SK-N-SH treated with all-trans-retinoic acid at 6 μM for 48 hours (cell line): ENCODE results near the gene TNFRSF11A.

Source experiments
- ATAC-seq: fragments of 200-7000 bp; cut with Tn5 transposase; 3 replicates; pipeline ENCODE4 v1.9.1; 2020; ENCODE audit warnings: mild to moderate bottlenecking, moderate library complexity
- BACH2 ChIP-seq: fragments of 250-450 bp; sonication (Bioruptor Pico); IDR thresholded peaks from 2 replicates; pipeline ENCODE4 v1.9.0; 2021; ENCODE audit warnings: mild to moderate bottlenecking, borderline replicate concordance
- CREB5 ChIP-seq: fragments of 250-450 bp; sonication (Bioruptor Pico); IDR thresholded peaks from 2 replicates; pipeline ENCODE4 v1.5.1; 2020; ENCODE audit warnings: low read depth, mild to moderate bottlenecking, moderate library complexity
- CSDC2 ChIP-seq: fragments of 250-450 bp; sonication (Bioruptor Pico); IDR thresholded peaks from 2 replicates; pipeline ENCODE4 v1.5.0; 2020; ENCODE audit warnings: mild to moderate bottlenecking, moderate library complexity
- CSRNP3 ChIP-seq: fragments of 250-450 bp; sonication (Bioruptor Pico); IDR thresholded peaks from 2 replicates; pipeline ENCODE4 v1.5.1; 2021; ENCODE audit warnings: mild to moderate bottlenecking, moderate library complexity
- ISL1 ChIP-seq: fragments of 250-450 bp; sonication (Bioruptor Pico); IDR thresholded peaks from 2 replicates; pipeline ENCODE4 v2.1.2; 2022; ENCODE audit warnings: mild to moderate bottlenecking, moderate library complexity
- OSR1 ChIP-seq: fragments of 250-450 bp; sonication (Bioruptor Pico); IDR thresholded peaks from 2 replicates; pipeline ENCODE4 v1.8.0; 2022; ENCODE audit warnings: moderate library complexity, mild to moderate bottlenecking, inconsistent platforms
- PATZ1 ChIP-seq: fragments of 250-450 bp; sonication (Bioruptor Pico); IDR thresholded peaks from 2 replicates; pipeline ENCODE4 v1.8.0; 2020; ENCODE audit warnings: mild to moderate bottlenecking, moderate library complexity, borderline replicate concordance
- POU6F1 ChIP-seq: fragments of 250-450 bp; sonication (Bioruptor Pico); IDR thresholded peaks from 2 replicates; pipeline ENCODE4 v1.8.0; 2021; ENCODE audit warnings: low read depth, mild to moderate bottlenecking, moderate library complexity, borderline replicate concordance
- SNAI2 ChIP-seq: fragments of 250-450 bp; sonication (Bioruptor Pico); IDR thresholded peaks from 2 replicates; pipeline ENCODE4 v1.5.0; 2020; ENCODE audit warnings: mild to moderate bottlenecking, moderate library complexity
- TSHZ2 ChIP-seq: fragments of 250-450 bp; sonication (Bioruptor Pico); IDR thresholded peaks from 2 replicates; pipeline ENCODE4 v1.5.0; 2020; ENCODE audit warnings: mild to moderate bottlenecking, moderate library complexity
- ZC3H10 ChIP-seq: fragments of 250-450 bp; sonication (Bioruptor Pico); IDR thresholded peaks from 2 replicates; pipeline ENCODE4 v1.5.1; 2021; ENCODE audit warnings: mild to moderate bottlenecking, moderate library complexity
- ZFP3 ChIP-seq: fragments of 250-450 bp; sonication (Bioruptor Pico); IDR thresholded peaks from 2 replicates; pipeline ENCODE4 v1.5.0; 2020; ENCODE audit warnings: mild to moderate bottlenecking, moderate library complexity
- ZNF70 ChIP-seq: fragments of 450-650 bp; formaldehyde crosslinking; IDR thresholded peaks from 2 replicates; pipeline ENCODE4 v1.5.0; 2020; ENCODE audit warnings: mild to moderate bottlenecking, moderate library complexity

Gene TNFRSF11A

GRCh38 chr18:62388855-62389760 is 64.0 kb downstream of the TNFRSF11A start (continued):
- TF ChIP-seq TSHZ2 (no peak), BACH2 (CRISPR knock-in tag) (no peak), ZC3H10 (CRISPR knock-in tag) (no peak), ZNF70 (CRISPR knock-in tag) (no peak), CSDC2 (CRISPR knock-in tag) (no peak), POU6F1 (no peak), CREB5 (CRISPR knock-in tag) (no peak), ISL1 (CRISPR knock-in tag) (no peak)
- TF ChIP-seq, all 23 proteins: peak for 0

GRCh38 chr18:62389761-62390481 is 64.8 kb downstream of the TNFRSF11A start:
- ATAC-seq, result no peak
- TF ChIP-seq ZFP3 (CRISPR knock-in tag) (no peak), ZC3H10 (CRISPR knock-in tag) (no peak), CSRNP3 (no peak), CREB5 (CRISPR knock-in tag) (no peak), OSR1 (CRISPR knock-in tag) (no peak), CSDC2 (CRISPR knock-in tag) (no peak), BACH2 (CRISPR knock-in tag) (no peak)

GRCh38 chr18:62394006-62394763 is 69.1 kb downstream of the TNFRSF11A start:
- ATAC-seq, result no peak
- TF ChIP-seq TSHZ2, result no peak
- no peak for TF ChIP-seq OSR1 (CRISPR knock-in tag)
- TF ChIP-seq SNAI2 (CRISPR knock-in tag), result no peak
- TF ChIP-seq ZFP3 (CRISPR knock-in tag), result no peak
- no peak for TF ChIP-seq PATZ1 (CRISPR knock-in tag)
- no peak for TF ChIP-seq BACH2 (CRISPR knock-in tag)
